ENCODE measurements around the gene EGLN1. TPM values are rescaled to one million over a fixed set of nuclear protein-coding genes. Genes with fewer than 3 reads are reported as not detected.

The EGLN1 gene
- total RNA-seq, 1 donor: 19.0 TPM

GRCh38 chr1:231395998-231396390 lies 26.1 kb downstream of the EGLN1 start:
- H3K27me3 ChIP-seq (ENCODE audit: insufficient read depth, low read length): no peaks in the 10 kb centered on the region
- H3K4me3 ChIP-seq (ENCODE audit: low read length): no peak overlapping the region
- no peaks in the 10 kb centered on the region for H3K9me3 ChIP-seq (ENCODE audit: low read depth, low read length)
- peaks cover 23% of the 10 kb centered on the region for H3K4me1 ChIP-seq (ENCODE audit: insufficient read depth, low read length)

GRCh38 chr1:231395076-231395997 lies 26.8 kb downstream of the EGLN1 start:
- Histone ChIP-seq H3K4me1 (ENCODE audit: insufficient read depth, low read length) (peaks cover 27% of the 10 kb centered on the region), H3K27me3 (ENCODE audit: insufficient read depth, low read length) (no peaks in the 10 kb centered on the region), H3K9me3 (ENCODE audit: low read depth, low read length) (no peaks in the 10 kb centered on the region), H3K4me3 (ENCODE audit: low read length) (no peak overlapping the region)

- Histone ChIP-seq H3K4me3 (ENCODE audit: low read length) (no peak overlapping the region), H3K9me3 (ENCODE audit: low read depth, low read length) (no peaks in the 10 kb centered on the region), H3K27me3 (ENCODE audit: insufficient read depth, low read length) (no peaks in the 10 kb centered on the region), H3K4me1 (ENCODE audit: insufficient read depth, low read length) (peaks cover 32% of the 10 kb centered on the region)
Measured at GRCh38 chr1:231393668-231394067, 28.4 kb downstream of the EGLN1 start.

GRCh38 chr1:231392389-231393131 lies 29.5 kb downstream of the EGLN1 start:
- Histone ChIP-seq H3K4me1 (ENCODE audit: insufficient read depth, low read length) (peaks cover 32% of the 10 kb centered on the region), H3K4me3 (ENCODE audit: low read length) (no peak overlapping the region), H3K9me3 (ENCODE audit: low read depth, low read length) (no peaks in the 10 kb centered on the region), H3K27me3 (ENCODE audit: insufficient read depth, low read length) (no peaks in the 10 kb centered on the region)

- Histone ChIP-seq H3K9me3 (ENCODE audit: low read depth, low read length) (no peaks in the 10 kb centered on the region), H3K4me3 (ENCODE audit: low read length) (no peak overlapping the region), H3K4me1 (ENCODE audit: insufficient read depth, low read length) (peaks cover 22% of the 10 kb centered on the region), H3K27me3 (ENCODE audit: insufficient read depth, low read length) (no peaks in the 10 kb centered on the region)
Measured at GRCh38 chr1:231390071-231390470, 32.0 kb downstream of the EGLN1 start.

DNA sequence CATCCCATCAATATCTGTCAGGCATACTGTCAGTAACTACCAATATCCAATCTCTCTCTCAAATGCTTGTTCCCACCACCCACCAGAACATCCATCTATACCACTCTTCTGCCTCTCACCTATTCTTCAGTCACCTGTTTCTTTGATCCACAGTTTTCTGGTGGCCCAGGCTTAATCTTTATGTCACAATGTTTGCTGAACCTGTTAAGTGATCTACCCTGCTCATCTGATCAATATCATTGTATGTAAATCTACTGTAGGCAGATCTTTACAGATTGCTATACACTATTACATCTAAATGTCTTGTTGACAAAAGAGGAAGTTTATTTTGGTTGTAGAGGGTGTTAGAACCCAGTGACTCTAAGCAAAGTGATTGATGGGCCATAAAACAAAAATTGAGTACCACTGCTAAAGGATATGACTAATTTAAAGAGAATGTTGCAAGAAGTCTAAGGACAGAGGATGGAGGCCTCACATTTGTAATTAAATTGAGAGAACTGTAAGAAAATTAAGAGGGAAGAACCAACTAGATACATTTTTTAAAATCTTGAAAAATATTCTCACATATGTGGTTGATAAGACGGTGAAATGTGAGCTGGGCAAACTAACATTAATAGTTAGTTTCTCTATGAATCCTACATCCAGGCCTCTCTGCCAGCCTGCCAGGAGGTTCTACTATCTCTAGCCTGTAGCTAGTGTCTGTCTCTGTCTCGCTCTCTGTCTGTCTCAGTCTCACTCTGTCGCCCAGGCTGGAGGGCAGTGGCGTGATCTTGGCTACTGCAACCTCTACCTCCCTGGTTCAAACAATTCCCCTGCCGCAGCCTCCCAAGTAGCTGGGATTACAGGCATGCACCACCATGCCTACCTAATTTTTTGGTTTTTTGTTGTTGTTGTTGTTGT lies 34.1 kb downstream of the EGLN1 start:
- Histone ChIP-seq H3K4me3 (ENCODE audit: low read length) (no peak overlapping the region), H3K4me1 (ENCODE audit: insufficient read depth, low read length) (peaks cover 27% of the 10 kb centered on the region), H3K27me3 (ENCODE audit: insufficient read depth, low read length) (no peaks in the 10 kb centered on the region), H3K9me3 (ENCODE audit: low read depth, low read length) (no peaks in the 10 kb centered on the region)

DNA sequence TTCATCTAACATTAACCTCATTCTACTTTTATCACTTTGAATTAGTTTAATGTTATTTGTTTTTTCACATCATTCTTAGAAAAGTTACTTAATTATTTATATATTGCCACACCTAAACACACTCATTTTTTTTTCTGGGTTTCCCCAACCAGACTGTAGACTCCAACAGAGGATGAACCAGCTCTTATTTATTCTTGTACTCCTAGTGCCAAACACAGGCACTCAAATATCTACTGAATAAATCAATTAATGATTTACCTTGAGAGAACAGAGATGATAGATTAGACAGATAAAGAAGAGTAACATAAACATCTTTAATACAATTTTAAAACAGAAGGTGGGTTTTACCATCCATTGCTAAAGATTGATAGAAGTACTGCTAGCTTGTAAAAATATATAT lies 35.6 kb downstream of the EGLN1 start:
- Histone ChIP-seq H3K4me1 (ENCODE audit: insufficient read depth, low read length) (peaks cover 27% of the 10 kb centered on the region), H3K9me3 (ENCODE audit: low read depth, low read length) (no peaks in the 10 kb centered on the region), H3K4me3 (ENCODE audit: low read length) (no peak overlapping the region), H3K27me3 (ENCODE audit: insufficient read depth, low read length) (no peaks in the 10 kb centered on the region)

DNA sequence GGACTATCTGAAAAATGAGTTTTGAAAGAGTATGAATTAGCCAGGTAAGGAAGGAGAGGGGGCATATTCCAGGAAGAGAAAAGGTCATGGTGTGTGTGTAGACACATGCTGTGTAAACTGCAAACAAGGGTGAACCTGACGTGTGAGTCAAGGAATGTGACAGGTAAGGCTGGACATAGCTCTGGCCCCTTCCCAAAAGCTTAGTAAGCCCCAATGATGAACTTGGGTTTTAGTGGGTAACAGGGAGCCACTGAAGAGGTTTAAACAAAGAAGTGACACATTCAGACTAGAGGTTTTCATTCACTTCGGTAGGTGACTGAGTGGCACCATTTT lies 36.7 kb downstream of the EGLN1 start:
- Histone ChIP-seq H3K27me3 (ENCODE audit: insufficient read depth, low read length) (no peaks in the 10 kb centered on the region), H3K4me3 (ENCODE audit: low read length) (no peak overlapping the region), H3K9me3 (ENCODE audit: low read depth, low read length) (no peaks in the 10 kb centered on the region), H3K4me1 (ENCODE audit: insufficient read depth, low read length) (peaks cover 20% of the 10 kb centered on the region)

- no peaks in the 10 kb centered on the region for H3K9me3 ChIP-seq (ENCODE audit: low read depth, low read length)
- H3K4me1 ChIP-seq (ENCODE audit: insufficient read depth, low read length): peaks cover 20% of the 10 kb centered on the region
- H3K4me3 ChIP-seq (ENCODE audit: low read length): no peak overlapping the region
- H3K27me3 ChIP-seq (ENCODE audit: insufficient read depth, low read length): no peaks in the 10 kb centered on the region
Measured at GRCh38 chr1:231384696-231385415, 37.2 kb downstream of the EGLN1 start.

DNA sequence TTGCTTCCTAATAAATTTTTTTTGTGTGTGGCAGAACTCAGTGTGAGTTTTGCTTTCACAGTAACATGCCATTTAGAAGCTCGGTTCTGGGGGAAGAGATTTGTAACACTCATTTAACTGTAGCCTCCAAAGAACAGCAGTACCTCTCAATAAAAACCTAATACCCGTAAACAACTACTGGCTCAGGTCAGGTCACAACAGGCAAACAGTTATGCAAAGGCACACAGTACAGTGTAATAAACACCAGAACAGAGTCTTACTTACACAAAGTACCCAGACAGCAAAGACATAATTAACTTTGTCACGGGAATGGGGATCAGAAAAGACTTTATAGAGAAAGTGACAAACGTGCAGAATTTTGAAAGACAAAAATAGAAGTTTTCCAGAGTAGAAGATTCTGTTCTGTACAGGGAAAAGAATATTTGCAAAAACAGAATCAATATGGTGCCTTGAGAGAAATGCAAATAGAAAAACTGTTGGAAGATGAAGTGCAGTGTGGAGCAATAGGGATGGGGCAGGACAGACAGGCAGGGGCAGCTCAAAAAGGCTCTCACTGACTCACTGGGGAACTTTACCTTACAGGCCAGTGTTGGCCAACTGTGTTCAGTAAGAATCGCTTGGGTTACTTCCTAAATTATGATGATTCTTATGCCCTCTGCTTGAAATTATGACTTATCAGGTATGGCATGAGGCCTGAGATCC lies 38.8 kb downstream of the EGLN1 start:
- H3K9me3 ChIP-seq (ENCODE audit: low read depth, low read length): no peaks in the 10 kb centered on the region
- peaks cover 13% of the 10 kb centered on the region for H3K4me1 ChIP-seq (ENCODE audit: insufficient read depth, low read length)
- no peak overlapping the region for H3K4me3 ChIP-seq (ENCODE audit: low read length)
- no peaks in the 10 kb centered on the region for H3K27me3 ChIP-seq (ENCODE audit: insufficient read depth, low read length)

DNA sequence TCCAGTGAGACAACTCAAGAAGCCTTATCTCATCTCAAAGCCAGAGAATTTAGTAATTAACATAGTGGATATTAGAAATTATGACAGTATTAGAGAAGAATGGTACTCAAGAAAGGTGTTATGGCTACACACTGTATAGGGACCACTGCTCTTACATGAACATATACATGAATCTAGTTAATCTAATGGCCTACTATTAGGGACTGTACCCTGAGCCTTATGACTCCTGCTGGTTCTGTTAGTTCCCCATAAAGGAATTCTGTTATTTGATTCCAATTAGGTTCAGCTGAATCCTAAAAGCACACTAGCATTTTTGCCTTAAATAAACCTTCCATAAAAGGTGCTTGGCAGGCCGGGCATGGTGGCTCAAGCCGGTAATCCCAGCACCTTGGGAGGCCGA lies 39.7 kb downstream of the EGLN1 start:
- H3K4me3 ChIP-seq (ENCODE audit: low read length): no peak overlapping the region
- H3K27me3 ChIP-seq (ENCODE audit: insufficient read depth, low read length): no peaks in the 10 kb centered on the region
- no peaks in the 10 kb centered on the region for H3K9me3 ChIP-seq (ENCODE audit: low read depth, low read length)
- peaks cover 14% of the 10 kb centered on the region for H3K4me1 ChIP-seq (ENCODE audit: insufficient read depth, low read length)

- Histone ChIP-seq H3K4me3 (ENCODE audit: low read length) (no peak overlapping the region), H3K9me3 (ENCODE audit: low read depth, low read length) (no peaks in the 10 kb centered on the region), H3K27me3 (ENCODE audit: insufficient read depth, low read length) (no peaks in the 10 kb centered on the region), H3K4me1 (ENCODE audit: insufficient read depth, low read length) (peaks cover 20% of the 10 kb centered on the region)
Measured at GRCh38 chr1:231381729-231382128, 40.4 kb downstream of the EGLN1 start.

DNA sequence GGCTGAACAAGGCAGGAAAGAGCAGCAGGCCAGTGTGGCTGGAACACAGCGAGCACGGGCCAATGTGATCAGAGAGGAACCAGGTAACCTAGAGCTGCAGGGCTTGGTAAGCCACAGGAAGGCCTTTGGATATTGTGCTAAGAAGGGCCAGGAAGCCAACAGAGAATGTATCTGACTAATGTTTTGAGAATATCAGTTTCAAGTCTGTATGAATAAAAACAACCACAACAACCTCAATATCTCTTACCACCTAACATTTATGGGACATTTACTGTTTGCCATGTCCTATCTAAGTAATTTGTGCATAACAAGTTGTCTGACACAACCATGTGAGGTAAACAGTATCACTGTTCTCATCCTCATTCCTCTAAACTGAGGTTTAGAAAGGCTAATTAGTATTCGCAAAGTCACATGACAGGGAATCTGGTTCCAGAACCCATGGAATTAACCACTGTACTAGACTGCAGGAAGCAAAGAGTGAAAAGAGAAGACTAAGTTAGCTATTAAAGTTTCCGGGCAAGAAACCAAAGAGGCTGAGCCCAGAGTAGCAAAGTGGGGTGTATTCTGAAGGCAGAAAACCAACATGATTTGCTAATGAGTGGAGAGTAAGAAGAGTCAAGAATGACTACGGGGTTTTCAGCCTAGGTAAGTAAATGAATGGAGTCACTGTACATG lies 45.1 kb downstream of the EGLN1 start:
- Histone ChIP-seq H3K4me1 (ENCODE audit: insufficient read depth, low read length) (peaks cover 18% of the 10 kb centered on the region), H3K4me3 (ENCODE audit: low read length) (no peak overlapping the region), H3K27me3 (ENCODE audit: insufficient read depth, low read length) (no peaks in the 10 kb centered on the region), H3K9me3 (ENCODE audit: low read depth, low read length) (no peaks in the 10 kb centered on the region)

Data from mononuclear cell (primary cell).